Mucosa of stomach (tissue), 1 donor: ENCODE results near the gene CERS5.
"Not testable (repeated sequence)": the region's sequence is repeated elsewhere in the genome, so short reads cannot be mapped to it uniquely, and the experiment has no call there.

Experiments
- H3K27me3 ChIP-seq: one replicate; pipeline ENCODE4 v1.7.0; 2013; ENCODE audit warnings: mild to moderate bottlenecking, low read length; ENCODE audit not compliant: control insufficient read depth, insufficient read depth
- H3K36me3 ChIP-seq: one replicate; pipeline ENCODE4 v1.7.0; 2013; ENCODE audit warnings: low read length; ENCODE audit not compliant: control insufficient read depth, insufficient read depth
- H3K4me1 ChIP-seq: one replicate; pipeline ENCODE4 v1.7.0; 2013; ENCODE audit warnings: mild to moderate bottlenecking, low read length; ENCODE audit not compliant: control insufficient read depth, insufficient read depth
- H3K4me3 ChIP-seq: one replicate; pipeline ENCODE4 v1.7.0; 2013; ENCODE audit warnings: low read length
- H3K9ac ChIP-seq: one replicate; pipeline ENCODE4 v1.7.0; 2013; ENCODE audit warnings: mild to moderate bottlenecking, low read length, moderate library complexity
- H3K9me3 ChIP-seq: one replicate; pipeline ENCODE4 v1.7.0; 2013; ENCODE audit warnings: mild to moderate bottlenecking, low read length, moderate library complexity; ENCODE audit not compliant: control insufficient read depth
- donor health status: Pancreatic carcinoma.

The CERS5 gene

GRCh38 chr12:50151047-50151687 lies 16.0 kb downstream of the CERS5 start:
- Histone ChIP-seq H3K4me1 (no peaks in the 10 kb centered on the region), H3K27me3 (no peaks in the 10 kb centered on the region), H3K9me3 (no peaks in the 10 kb centered on the region), H3K36me3 (no peaks in the 10 kb centered on the region), H3K9ac (no peak overlapping the region), H3K4me3 (no peak overlapping the region)

GRCh38 chr12:50149311-50149710 lies 17.9 kb downstream of the CERS5 start:
- no peaks in the 10 kb centered on the region for H3K4me1 ChIP-seq
- H3K36me3 ChIP-seq, result no peaks in the 10 kb centered on the region
- H3K4me3 ChIP-seq, result no peak overlapping the region
- H3K9me3 ChIP-seq, result no peaks in the 10 kb centered on the region
- H3K27me3 ChIP-seq, result no peaks in the 10 kb centered on the region
- no peak overlapping the region for H3K9ac ChIP-seq

GRCh38 chr12:50148011-50148410 lies 19.2 kb downstream of the CERS5 start:
- H3K36me3 ChIP-seq, H3K27me3 ChIP-seq, H3K9ac ChIP-seq, H3K9me3 ChIP-seq, H3K4me3 ChIP-seq, H3K4me1 ChIP-seq: not testable (repeated sequence)

- no peak overlapping the region for H3K4me3 ChIP-seq
- H3K9me3 ChIP-seq, result no peaks in the 10 kb centered on the region
- no peaks in the 10 kb centered on the region for H3K4me1 ChIP-seq
- no peaks in the 10 kb centered on the region for H3K36me3 ChIP-seq
- H3K9ac ChIP-seq, result no peak overlapping the region
- no peaks in the 10 kb centered on the region for H3K27me3 ChIP-seq
Measured at GRCh38 chr12:50147281-50147680, 19.9 kb downstream of the CERS5 start.

- H3K4me3 ChIP-seq, result no peak overlapping the region
- no peaks in the 10 kb centered on the region for H3K27me3 ChIP-seq
- no peaks in the 10 kb centered on the region for H3K9me3 ChIP-seq
- H3K36me3 ChIP-seq, result no peaks in the 10 kb centered on the region
- H3K4me1 ChIP-seq, result no peaks in the 10 kb centered on the region
- H3K9ac ChIP-seq, result no peak overlapping the region
Measured at GRCh38 chr12:50145439-50145838, 21.7 kb downstream of the CERS5 start.

GRCh38 chr12:50142993-50143392 lies 24.2 kb downstream of the CERS5 start:
- Histone ChIP-seq H3K36me3 (no peaks in the 10 kb centered on the region), H3K4me1 (no peaks in the 10 kb centered on the region), H3K9me3 (no peaks in the 10 kb centered on the region), H3K4me3 (no peak overlapping the region), H3K27me3 (no peaks in the 10 kb centered on the region), H3K9ac (no peak overlapping the region)

- H3K9me3 ChIP-seq, result no peaks in the 10 kb centered on the region
- H3K27me3 ChIP-seq, result no peaks in the 10 kb centered on the region
- H3K4me3 ChIP-seq, result no peak overlapping the region
- peaks cover 3% of the 10 kb centered on the region for H3K36me3 ChIP-seq
- H3K9ac ChIP-seq, result no peak overlapping the region
- H3K4me1 ChIP-seq, result no peaks in the 10 kb centered on the region
Measured at GRCh38 chr12:50132505-50133135, 34.5 kb downstream of the CERS5 start.

GRCh38 chr12:50129290-50129689 lies 37.9 kb downstream of the CERS5 start:
- no peak overlapping the region for H3K9ac ChIP-seq

GRCh38 chr12:50127546-50127945 lies 39.6 kb downstream of the CERS5 start:
- Histone ChIP-seq H3K9ac (no peak overlapping the region), H3K4me3 (no peak overlapping the region), H3K36me3 (peaks cover 9% of the 10 kb centered on the region), H3K27me3 (no peaks in the 10 kb centered on the region), H3K9me3 (no peaks in the 10 kb centered on the region), H3K4me1 (no peaks in the 10 kb centered on the region)

More at GRCh38 chr12:50129290-50129689, 37.9 kb downstream of the CERS5 start:
- Histone ChIP-seq H3K27me3 (no peaks in the 10 kb centered on the region), H3K4me3 (no peak overlapping the region), H3K4me1 (no peaks in the 10 kb centered on the region), H3K36me3 (peaks cover 3% of the 10 kb centered on the region), H3K9me3 (no peaks in the 10 kb centered on the region)

- Histone ChIP-seq H3K36me3 (peaks cover 17% of the 10 kb centered on the region), H3K4me1 (no peaks in the 10 kb centered on the region), H3K27me3 (no peaks in the 10 kb centered on the region), H3K9ac (no peak overlapping the region), H3K4me3 (no peak overlapping the region), H3K9me3 (no peaks in the 10 kb centered on the region)
Measured at GRCh38 chr12:50123203-50123602, 44.0 kb downstream of the CERS5 start.

GRCh38 chr12:50121641-50122040 lies 45.5 kb downstream of the CERS5 start:
- Histone ChIP-seq H3K4me3 (no peak overlapping the region), H3K27me3 (no peaks in the 10 kb centered on the region), H3K9ac (no peak overlapping the region), H3K36me3 (peaks cover 17% of the 10 kb centered on the region), H3K4me1 (no peaks in the 10 kb centered on the region), H3K9me3 (no peaks in the 10 kb centered on the region)

GRCh38 chr12:50120953-50121352 lies 46.2 kb downstream of the CERS5 start:
- H3K9me3 ChIP-seq, result no peaks in the 10 kb centered on the region
- H3K4me1 ChIP-seq, result no peaks in the 10 kb centered on the region
- no peak overlapping the region for H3K9ac ChIP-seq
- no peak overlapping the region for H3K4me3 ChIP-seq
- peaks cover 17% of the 10 kb centered on the region for H3K36me3 ChIP-seq
- H3K27me3 ChIP-seq, result no peaks in the 10 kb centered on the region
